HUES64 (cell line): ENCODE measurements around the gene MBNL1.

Experiments used
- H3K27ac ChIP-seq: 2 replicates; pipeline ENCODE4 v1.7.0; 2013; ENCODE audit warnings: low read depth, low read length, inconsistent platforms
- H3K27me3 ChIP-seq: 2 replicates; pipeline ENCODE4 v1.6.1; 2013; ENCODE audit warnings: mild to moderate bottlenecking, low read length; ENCODE audit not compliant: insufficient read depth
- H3K36me3 ChIP-seq: 2 replicates; pipeline ENCODE4 v1.6.1; 2013; ENCODE audit warnings: mild to moderate bottlenecking, low read length; ENCODE audit not compliant: insufficient read depth
- H3K4me1 ChIP-seq: 2 replicates; pipeline ENCODE4 v1.6.1; 2013; ENCODE audit warnings: mild to moderate bottlenecking, low read length, moderate library complexity; ENCODE audit not compliant: insufficient read depth
- H3K4me3 ChIP-seq: 2 replicates; pipeline ENCODE4 v1.5.1; 2013; ENCODE audit warnings: mild to moderate bottlenecking, low read length, moderate library complexity
- H3K9ac ChIP-seq: 2 replicates; pipeline ENCODE4 v1.6.1; 2013; ENCODE audit warnings: mild to moderate bottlenecking, low read depth, low read length
- H3K9me3 ChIP-seq: 2 replicates; pipeline ENCODE4 v1.6.1; 2013; ENCODE audit warnings: low read depth, low read length; ENCODE audit not compliant: insufficient read depth
- WGBS: fragments of 150-250, 120-280 bp; methylation state at CpG from one replicate; pipeline ENCODE4 v1.1.7; 2013; ENCODE audit warnings: missing lambda C conversion rate; 5-methylcytosine and 5-hydroxymethylcytosine counted together

Gene MBNL1

GRCh38 chr3:152338159-152338720, 69.5 kb downstream of the MBNL1 start:
- 96% methylated on average over 5 of the region's 5 CpGs for WGBS
- Histone ChIP-seq H3K36me3 (no peaks in the 10 kb centered on the region), H3K4me1 (no peaks in the 10 kb centered on the region), H3K4me3 (no peak overlapping the region), H3K9me3 (no peaks in the 10 kb centered on the region), H3K9ac (no peak overlapping the region), H3K27me3 (no peaks in the 10 kb centered on the region), H3K27ac (no peak overlapping the region)

- no peak overlapping the region for H3K4me3 ChIP-seq
- no peak overlapping the region for H3K9ac ChIP-seq
- H3K36me3 ChIP-seq, result no peaks in the 10 kb centered on the region
- H3K27me3 ChIP-seq, result no peaks in the 10 kb centered on the region
- 94% methylated on average over 4 of the region's 4 CpGs for WGBS
- H3K4me1 ChIP-seq, result no peaks in the 10 kb centered on the region
- H3K9me3 ChIP-seq, result no peaks in the 10 kb centered on the region
- H3K27ac ChIP-seq, result no peak overlapping the region
These were observed 71.3 kb downstream of the MBNL1 start for GRCh38 chr3:152339881-152340505.

- 100% methylated on average over 1 of the region's 1 CpG for WGBS
- H3K36me3 ChIP-seq, result no peaks in the 10 kb centered on the region
- H3K9me3 ChIP-seq, result no peaks in the 10 kb centered on the region
These were observed 76.5 kb downstream of the MBNL1 start for GRCh38 chr3:152345233-152345632.

GRCh38 chr3:152346058-152346457, 77.3 kb downstream of the MBNL1 start:
- H3K27me3 ChIP-seq, result no peaks in the 10 kb centered on the region
- H3K4me3 ChIP-seq, result no peak overlapping the region
- H3K9me3 ChIP-seq, result no peaks in the 10 kb centered on the region
- H3K36me3 ChIP-seq, result no peaks in the 10 kb centered on the region
- WGBS, result 90% methylated on average over 3 of the region's 4 CpGs
- H3K9ac ChIP-seq, result no peak overlapping the region
- H3K27ac ChIP-seq, result no peak overlapping the region
- peaks cover 14% of the 10 kb centered on the region for H3K4me1 ChIP-seq

More at GRCh38 chr3:152345233-152345632, 76.5 kb downstream of the MBNL1 start:
- Histone ChIP-seq H3K27me3 (no peaks in the 10 kb centered on the region), H3K4me1 (peaks cover 6% of the 10 kb centered on the region), H3K9ac (no peak overlapping the region), H3K4me3 (no peak overlapping the region), H3K27ac (no peak overlapping the region)

- Histone ChIP-seq H3K4me1 (peaks cover 14% of the 10 kb centered on the region), H3K36me3 (no peaks in the 10 kb centered on the region), H3K9me3 (no peaks in the 10 kb centered on the region), H3K4me3 (no peak overlapping the region), H3K9ac (no peak overlapping the region), H3K27ac (no peak overlapping the region), H3K27me3 (no peaks in the 10 kb centered on the region)
- no CpG with 5 or more reads among the region's 2 CpGs for WGBS
These were observed 78.0 kb downstream of the MBNL1 start for GRCh38 chr3:152346740-152347139.

DNA sequence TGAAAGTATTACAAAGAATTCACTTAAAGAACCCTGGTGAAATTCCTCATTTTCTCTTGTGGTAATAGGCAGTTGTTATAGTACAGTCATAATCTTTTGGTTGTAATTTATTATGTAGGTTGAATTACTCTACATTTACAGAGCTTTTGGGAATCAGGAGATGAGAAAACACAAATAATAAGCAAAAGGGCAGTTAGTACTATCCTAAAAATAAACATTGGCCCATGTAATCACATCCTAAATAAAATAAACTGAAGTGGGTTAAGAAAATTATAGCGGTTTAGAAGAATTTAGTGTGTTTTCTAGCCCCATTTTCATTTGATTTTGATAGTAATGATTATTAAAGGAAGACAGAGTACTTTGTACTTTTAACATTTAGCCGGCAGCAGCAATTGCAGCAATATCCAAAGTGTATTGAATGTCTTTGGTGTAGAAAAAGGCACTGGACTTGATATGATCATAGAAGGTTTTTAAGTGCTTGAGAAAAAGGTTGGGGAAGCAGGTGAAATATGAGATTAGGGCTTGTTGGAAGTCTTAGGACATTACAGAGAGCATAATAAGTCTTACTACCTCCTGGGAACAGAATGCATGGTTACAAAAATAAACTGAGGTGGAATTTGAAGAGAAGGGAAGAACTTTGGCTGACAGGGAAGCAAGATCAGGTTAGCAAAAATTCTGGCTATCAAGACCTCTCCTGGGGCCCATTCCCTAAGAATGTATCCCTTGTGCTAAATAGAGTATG, 79.9 kb downstream of the MBNL1 start:
- WGBS, result 95% methylated on average over 2 of the region's 2 CpGs
- H3K4me1 ChIP-seq, result peaks cover 17% of the 10 kb centered on the region

DNA sequence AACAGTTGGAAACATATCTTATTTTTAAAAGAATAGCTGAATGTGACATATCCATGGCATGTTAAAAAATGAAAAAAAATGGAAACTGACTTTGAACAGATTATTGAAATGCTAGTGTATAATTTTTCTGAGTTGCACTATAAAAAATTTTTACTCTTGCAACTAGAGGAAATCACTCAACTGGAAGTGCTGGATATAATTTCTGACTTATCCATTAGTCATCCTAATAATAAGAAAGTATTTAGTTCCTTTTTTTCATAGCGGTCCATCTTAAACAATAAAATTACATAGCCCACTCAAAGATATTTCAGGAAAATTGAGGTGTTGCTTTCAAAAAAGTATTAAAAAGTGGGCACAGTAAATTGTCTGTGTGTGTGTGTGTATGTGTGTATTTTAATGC, 80.7 kb downstream of the MBNL1 start:
- no peaks in the 10 kb centered on the region for H3K27me3 ChIP-seq
- H3K36me3 ChIP-seq, result no peaks in the 10 kb centered on the region
- peaks cover 17% of the 10 kb centered on the region for H3K4me1 ChIP-seq
- WGBS, result no CpG with 5 or more reads among the region's 1 CpG
- H3K27ac ChIP-seq, result no peak overlapping the region
- H3K4me3 ChIP-seq, result no peak overlapping the region
- no peaks in the 10 kb centered on the region for H3K9me3 ChIP-seq
- H3K9ac ChIP-seq, result no peak overlapping the region

More for the DNA sequence above, 79.9 kb downstream of the MBNL1 start:
- no peak overlapping the region for H3K9ac ChIP-seq
- H3K9me3 ChIP-seq, result no peaks in the 10 kb centered on the region
- no peak overlapping the region for H3K27ac ChIP-seq
- H3K4me3 ChIP-seq, result no peak overlapping the region
- no peaks in the 10 kb centered on the region for H3K36me3 ChIP-seq
- no peaks in the 10 kb centered on the region for H3K27me3 ChIP-seq

DNA sequence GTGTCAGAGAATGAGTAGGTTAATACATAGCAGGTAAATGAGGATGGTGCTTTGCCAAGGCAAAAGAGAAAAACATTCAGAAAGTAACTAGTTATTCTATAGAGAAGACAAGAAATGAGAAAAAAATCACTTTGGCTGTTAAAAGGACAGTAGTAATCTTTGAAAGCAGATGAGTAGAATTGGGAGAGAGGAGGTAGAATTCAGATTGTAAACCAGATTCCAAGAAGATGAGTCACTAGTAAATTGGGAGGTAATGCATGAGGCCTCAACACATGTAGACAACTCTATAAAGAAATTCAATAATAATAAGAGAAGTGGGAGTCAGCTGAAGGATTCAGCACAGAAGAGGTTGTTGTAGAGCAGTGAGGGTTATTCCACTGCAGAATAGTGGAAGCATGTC, 81.4 kb downstream of the MBNL1 start:
- Histone ChIP-seq H3K36me3 (no peaks in the 10 kb centered on the region), H3K4me1 (peaks cover 17% of the 10 kb centered on the region), H3K9me3 (no peaks in the 10 kb centered on the region), H3K27ac (no peak overlapping the region; the same call in 1 of the 2 replicates), H3K9ac (no peak overlapping the region), H3K27me3 (no peaks in the 10 kb centered on the region), H3K4me3 (no peak overlapping the region)

DNA sequence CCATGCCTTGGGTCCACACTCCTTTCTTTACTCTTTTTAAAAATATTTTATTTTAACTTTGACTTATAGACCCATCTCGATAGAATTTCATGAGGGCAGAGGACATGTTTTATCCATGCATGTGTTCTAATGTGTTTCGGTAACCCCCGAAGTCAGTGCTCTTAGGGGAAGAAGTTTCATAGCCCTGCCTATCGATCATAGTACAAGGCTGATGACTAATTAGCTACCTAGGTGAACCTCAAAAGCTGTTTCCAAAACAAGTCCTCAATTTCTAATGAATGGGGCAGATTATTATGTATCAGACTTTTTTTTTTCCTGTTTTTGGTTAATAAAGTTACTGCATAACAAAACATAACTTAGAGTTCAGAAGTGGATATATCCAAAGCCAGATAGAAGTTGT, 82.0 kb downstream of the MBNL1 start:
- Histone ChIP-seq H3K36me3 (no peaks in the 10 kb centered on the region), H3K9ac (no peak overlapping the region), H3K4me1 (peaks cover 17% of the 10 kb centered on the region), H3K4me3 (no peak overlapping the region), H3K27ac (no peak overlapping the region), H3K9me3 (no peaks in the 10 kb centered on the region), H3K27me3 (no peaks in the 10 kb centered on the region)
- WGBS, result 95% methylated on average over 4 of the region's 4 CpGs

- Histone ChIP-seq H3K27me3 (no peaks in the 10 kb centered on the region), H3K9me3 (no peaks in the 10 kb centered on the region), H3K36me3 (no peaks in the 10 kb centered on the region), H3K4me3 (no peak overlapping the region), H3K27ac (no peak overlapping the region), H3K4me1 (peaks cover 17% of the 10 kb centered on the region), H3K9ac (no peak overlapping the region)
- WGBS, result 79% methylated on average over 3 of the region's 4 CpGs
These were observed 83.8 kb downstream of the MBNL1 start for GRCh38 chr3:152352554-152352953.

DNA sequence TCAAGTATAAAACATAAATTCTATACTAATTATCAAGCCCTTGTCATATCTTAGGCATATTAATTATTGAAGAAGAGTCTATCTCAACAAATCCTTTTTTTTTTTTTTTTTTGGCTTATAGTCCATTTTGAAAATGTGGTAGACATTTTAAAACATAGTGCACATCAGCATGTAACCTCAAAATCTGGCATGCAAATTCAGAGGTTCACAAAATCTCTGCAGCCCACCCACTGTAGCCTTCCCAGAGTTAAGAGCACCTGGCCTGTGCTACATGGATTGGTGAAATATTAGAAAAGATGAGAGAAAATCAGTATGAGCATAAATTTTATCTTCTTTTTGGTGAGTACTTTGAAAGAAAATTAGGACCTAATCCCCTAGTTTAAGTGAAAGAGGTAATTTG, 84.8 kb downstream of the MBNL1 start:
- no peaks in the 10 kb centered on the region for H3K36me3 ChIP-seq
- no peak overlapping the region for H3K27ac ChIP-seq
- H3K9me3 ChIP-seq, result no peaks in the 10 kb centered on the region
- H3K27me3 ChIP-seq, result no peaks in the 10 kb centered on the region
- H3K4me3 ChIP-seq, result no peak overlapping the region
- H3K4me1 ChIP-seq, result peaks cover 17% of the 10 kb centered on the region
- H3K9ac ChIP-seq, result no peak overlapping the region
